Measurements from ENCODE around the gene SLC24A5.
A peak's percentile ranks its signal among the peaks of the same experiment; 100 is the strongest.

Gene SLC24A5

GRCh38 chr15:48185529-48185928 is 64.7 kb downstream of the SLC24A5 start:
- no peak overlapping the region for H3K4me3 ChIP-seq (ENCODE audit: extremely low read depth, insufficient read depth, low read length, poor library complexity, severe bottlenecking)
- H3K9me3 ChIP-seq (ENCODE audit: control insufficient read depth, low read length), result no peaks in the 10 kb centered on the region
- no peaks in the 10 kb centered on the region for H3K36me3 ChIP-seq (ENCODE audit: control insufficient read depth, insufficient read depth, low read length)
- no peaks in the 10 kb centered on the region for H3K4me1 ChIP-seq (ENCODE audit: control insufficient read depth, insufficient read depth, low read length, poor library complexity, severe bottlenecking)
- 100% methylated on average over 1 of the region's 3 CpGs for WGBS, 2 experiments (ENCODE audit: insufficient coverage in 2 of 2)
- H3K27ac ChIP-seq (ENCODE audit: low read depth, low read length, severe bottlenecking), result no peak overlapping the region

- 84 to 100% methylated on average over 3 of the region's 3 CpGs for WGBS, 2 experiments (ENCODE audit: insufficient coverage in 2 of 2)
- no peak overlapping the region for H3K4me3 ChIP-seq (ENCODE audit: extremely low read depth, insufficient read depth, low read length, poor library complexity, severe bottlenecking)
Measured at GRCh38 chr15:48186271-48186670, 65.5 kb downstream of the SLC24A5 start.

GRCh38 chr15:48190932-48191573 is 70.3 kb downstream of the SLC24A5 start:
- Histone ChIP-seq H3K4me1 (ENCODE audit: control insufficient read depth, insufficient read depth, low read length, poor library complexity, severe bottlenecking) (no peaks in the 10 kb centered on the region), H3K9me3 (ENCODE audit: control insufficient read depth, low read length) (no peaks in the 10 kb centered on the region), H3K27ac (ENCODE audit: low read depth, low read length, severe bottlenecking) (no peak overlapping the region), H3K4me3 (ENCODE audit: extremely low read depth, insufficient read depth, low read length, poor library complexity, severe bottlenecking) (peak overlapping the region; percentile 18), H3K36me3 (ENCODE audit: control insufficient read depth, insufficient read depth, low read length) (no peaks in the 10 kb centered on the region)
- 0 to 20% methylated on average over 2 to 3 of the region's 15 CpGs for WGBS, 2 experiments (ENCODE audit: insufficient coverage in 2 of 2)

More at GRCh38 chr15:48186271-48186670, 65.5 kb downstream of the SLC24A5 start:
- Histone ChIP-seq H3K27ac (ENCODE audit: low read depth, low read length, severe bottlenecking) (no peak overlapping the region), H3K36me3 (ENCODE audit: control insufficient read depth, insufficient read depth, low read length) (no peaks in the 10 kb centered on the region), H3K4me1 (ENCODE audit: control insufficient read depth, insufficient read depth, low read length, poor library complexity, severe bottlenecking) (no peaks in the 10 kb centered on the region), H3K9me3 (ENCODE audit: control insufficient read depth, low read length) (no peaks in the 10 kb centered on the region)

GRCh38 chr15:48191574-48192225 is 70.9 kb downstream of the SLC24A5 start, which contains the start of gene CTXN2:
Gene CTXN2, plus strand, starts transcription at chr15:48191665. Its CDS starts 9,636 bp downstream, at chr15:48201301.
- H3K36me3 ChIP-seq (ENCODE audit: control insufficient read depth, insufficient read depth, low read length), result no peaks in the 10 kb centered on the region
- 22 to 23% methylated on average over 26 to 29 of the region's 31 CpGs for WGBS, 2 experiments (ENCODE audit: insufficient coverage in 2 of 2)
- H3K27ac ChIP-seq (ENCODE audit: low read depth, low read length, severe bottlenecking), result no peak within 1 kb of the TSS
- H3K4me1 ChIP-seq (ENCODE audit: control insufficient read depth, insufficient read depth, low read length, poor library complexity, severe bottlenecking), result no peaks in the 10 kb centered on the region
- peak within 1 kb of the TSS; percentile 18 for H3K4me3 ChIP-seq (ENCODE audit: extremely low read depth, insufficient read depth, low read length, poor library complexity, severe bottlenecking)
- no peaks in the 10 kb centered on the region for H3K9me3 ChIP-seq (ENCODE audit: control insufficient read depth, low read length)

All from mesodermal cell (in vitro differentiated cells).